H1 (cell line): ENCODE measurements around the gene HDLBP.

ENCODE experiments used
- BCL11A ChIP-seq, 2 experiments: IDR thresholded peaks; one replicate each; pipeline ENCODE4 v1.6.1; 2011; ENCODE audit warnings: low read depth in 2 of 2, low read length in 2 of 2, mild to moderate bottlenecking in 2 of 2
- EZH2 ChIP-seq: fragments of 200-600 bp; sonication (generic); IDR thresholded peaks from 2 replicates; pipeline ENCODE4 v1.7.1; 2012; ENCODE audit warnings: low read depth, mild to moderate bottlenecking, moderate library complexity, low read length, inconsistent platforms; ENCODE audit not compliant: severe bottlenecking
- GABPA ChIP-seq: IDR thresholded peaks from 2 replicates; pipeline ENCODE4 v1.6.1; 2011; ENCODE audit warnings: mild to moderate bottlenecking, low read length, moderate library complexity, borderline replicate concordance; ENCODE audit not compliant: insufficient read depth
- GTF2F1 ChIP-seq: IDR thresholded peaks from 2 replicates; pipeline ENCODE4 v1.6.1; 2012; ENCODE audit warnings: low read depth, low read length, improper control_type of control experiment, borderline replicate concordance
- SP2 ChIP-seq: IDR thresholded peaks from 2 replicates; pipeline ENCODE4 v1.6.1; 2012; ENCODE audit warnings: mild to moderate bottlenecking, low read length, inconsistent platforms
- TAF1 ChIP-seq: IDR thresholded peaks from 2 replicates; pipeline ENCODE4 v1.6.1; 2011; ENCODE audit warnings: mild to moderate bottlenecking, low read depth, low read length
- TF ChIP-seq, protein P1 (sequence below), 3 experiments: IDR thresholded peaks; 1 replicate in 2 of 3; 2 replicates in 1 of 3; pipeline versions ENCODE4 v1.5.1 to v1.6.1; 2011; ENCODE audit warnings: low read length in 3 of 3, mild to moderate bottlenecking in 3 of 3, inconsistent platforms in 2 of 3, low read depth in 1 of 3, moderate library complexity in 1 of 3; ENCODE audit not compliant: insufficient read depth in 1 of 3; ENCODE audit errors: control extremely low read depth in 1 of 3
- TF ChIP-seq, protein P2 (sequence below): fragments of 300-600 bp; sonication (generic); IDR thresholded peaks from 2 replicates; pipeline ENCODE4 v1.7.1; 2012; ENCODE audit warnings: low read length, moderate library complexity, mild to moderate bottlenecking, inconsistent platforms; ENCODE audit not compliant: insufficient replicate concordance

DNA sequence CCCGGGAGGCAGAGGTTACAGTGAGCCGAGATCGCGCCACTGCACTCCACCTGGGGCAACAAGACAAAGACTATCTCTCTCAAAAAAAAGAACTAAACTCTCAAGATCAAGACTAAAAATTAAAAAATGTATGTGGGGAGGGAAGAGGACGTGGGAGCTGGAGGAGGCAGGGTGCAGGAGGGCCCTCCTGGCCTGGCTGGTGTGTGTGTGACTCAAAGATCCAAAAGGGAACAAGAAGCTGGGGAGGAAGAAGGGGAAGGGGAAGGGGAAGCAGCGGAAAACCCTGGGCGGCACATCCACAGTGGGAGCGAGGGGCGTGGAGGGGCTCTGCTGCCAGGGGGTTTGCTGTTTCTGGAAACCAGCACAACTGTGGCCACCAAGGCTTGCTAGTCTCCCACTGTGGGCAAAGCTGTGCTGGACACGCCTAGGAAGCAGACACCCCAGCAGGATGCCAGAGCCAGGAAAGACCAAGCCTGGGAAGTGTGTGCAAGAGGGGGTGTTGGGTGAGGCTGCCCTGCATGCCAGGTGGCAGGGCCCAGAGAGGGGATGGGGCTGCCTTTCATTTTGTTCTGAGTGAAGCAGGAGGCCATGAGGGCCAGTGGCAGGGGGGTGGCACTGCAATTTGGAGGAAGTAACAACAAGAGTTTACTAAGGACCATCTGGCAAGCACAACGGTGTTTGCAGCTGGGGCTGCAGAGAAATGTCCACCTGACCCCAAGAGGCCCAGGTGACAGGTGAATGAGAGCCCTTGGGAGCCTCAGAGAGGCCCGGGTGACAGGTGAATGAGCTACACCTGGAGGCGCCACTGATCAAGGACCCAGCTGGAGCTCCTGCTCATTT lies 82.5 kb downstream of the HDLBP start:
- TF ChIP-seq, protein P1, sequence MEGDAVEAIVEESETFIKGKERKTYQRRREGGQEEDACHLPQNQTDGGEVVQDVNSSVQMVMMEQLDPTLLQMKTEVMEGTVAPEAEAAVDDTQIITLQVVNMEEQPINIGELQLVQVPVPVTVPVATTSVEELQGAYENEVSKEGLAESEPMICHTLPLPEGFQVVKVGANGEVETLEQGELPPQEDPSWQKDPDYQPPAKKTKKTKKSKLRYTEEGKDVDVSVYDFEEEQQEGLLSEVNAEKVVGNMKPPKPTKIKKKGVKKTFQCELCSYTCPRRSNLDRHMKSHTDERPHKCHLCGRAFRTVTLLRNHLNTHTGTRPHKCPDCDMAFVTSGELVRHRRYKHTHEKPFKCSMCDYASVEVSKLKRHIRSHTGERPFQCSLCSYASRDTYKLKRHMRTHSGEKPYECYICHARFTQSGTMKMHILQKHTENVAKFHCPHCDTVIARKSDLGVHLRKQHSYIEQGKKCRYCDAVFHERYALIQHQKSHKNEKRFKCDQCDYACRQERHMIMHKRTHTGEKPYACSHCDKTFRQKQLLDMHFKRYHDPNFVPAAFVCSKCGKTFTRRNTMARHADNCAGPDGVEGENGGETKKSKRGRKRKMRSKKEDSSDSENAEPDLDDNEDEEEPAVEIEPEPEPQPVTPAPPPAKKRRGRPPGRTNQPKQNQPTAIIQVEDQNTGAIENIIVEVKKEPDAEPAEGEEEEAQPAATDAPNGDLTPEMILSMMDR (IDR thresholded peaks at IDR 0.05; ENCODE audit: control extremely low read depth in 1 of 3, insufficient read depth in 1 of 3, low read depth in 1 of 3, low read length in 3 of 3) = no peak
- TF ChIP-seq EZH2 = no peak
- TF ChIP-seq GTF2F1 = no peak
- no peak for TF ChIP-seq BCL11A (IDR thresholded peaks at IDR 0.05; ENCODE audit: low read depth in 2 of 2, low read length in 2 of 2)
- no peak for TF ChIP-seq TAF1
- no peak for TF ChIP-seq SP2
- TF ChIP-seq, protein P2, sequence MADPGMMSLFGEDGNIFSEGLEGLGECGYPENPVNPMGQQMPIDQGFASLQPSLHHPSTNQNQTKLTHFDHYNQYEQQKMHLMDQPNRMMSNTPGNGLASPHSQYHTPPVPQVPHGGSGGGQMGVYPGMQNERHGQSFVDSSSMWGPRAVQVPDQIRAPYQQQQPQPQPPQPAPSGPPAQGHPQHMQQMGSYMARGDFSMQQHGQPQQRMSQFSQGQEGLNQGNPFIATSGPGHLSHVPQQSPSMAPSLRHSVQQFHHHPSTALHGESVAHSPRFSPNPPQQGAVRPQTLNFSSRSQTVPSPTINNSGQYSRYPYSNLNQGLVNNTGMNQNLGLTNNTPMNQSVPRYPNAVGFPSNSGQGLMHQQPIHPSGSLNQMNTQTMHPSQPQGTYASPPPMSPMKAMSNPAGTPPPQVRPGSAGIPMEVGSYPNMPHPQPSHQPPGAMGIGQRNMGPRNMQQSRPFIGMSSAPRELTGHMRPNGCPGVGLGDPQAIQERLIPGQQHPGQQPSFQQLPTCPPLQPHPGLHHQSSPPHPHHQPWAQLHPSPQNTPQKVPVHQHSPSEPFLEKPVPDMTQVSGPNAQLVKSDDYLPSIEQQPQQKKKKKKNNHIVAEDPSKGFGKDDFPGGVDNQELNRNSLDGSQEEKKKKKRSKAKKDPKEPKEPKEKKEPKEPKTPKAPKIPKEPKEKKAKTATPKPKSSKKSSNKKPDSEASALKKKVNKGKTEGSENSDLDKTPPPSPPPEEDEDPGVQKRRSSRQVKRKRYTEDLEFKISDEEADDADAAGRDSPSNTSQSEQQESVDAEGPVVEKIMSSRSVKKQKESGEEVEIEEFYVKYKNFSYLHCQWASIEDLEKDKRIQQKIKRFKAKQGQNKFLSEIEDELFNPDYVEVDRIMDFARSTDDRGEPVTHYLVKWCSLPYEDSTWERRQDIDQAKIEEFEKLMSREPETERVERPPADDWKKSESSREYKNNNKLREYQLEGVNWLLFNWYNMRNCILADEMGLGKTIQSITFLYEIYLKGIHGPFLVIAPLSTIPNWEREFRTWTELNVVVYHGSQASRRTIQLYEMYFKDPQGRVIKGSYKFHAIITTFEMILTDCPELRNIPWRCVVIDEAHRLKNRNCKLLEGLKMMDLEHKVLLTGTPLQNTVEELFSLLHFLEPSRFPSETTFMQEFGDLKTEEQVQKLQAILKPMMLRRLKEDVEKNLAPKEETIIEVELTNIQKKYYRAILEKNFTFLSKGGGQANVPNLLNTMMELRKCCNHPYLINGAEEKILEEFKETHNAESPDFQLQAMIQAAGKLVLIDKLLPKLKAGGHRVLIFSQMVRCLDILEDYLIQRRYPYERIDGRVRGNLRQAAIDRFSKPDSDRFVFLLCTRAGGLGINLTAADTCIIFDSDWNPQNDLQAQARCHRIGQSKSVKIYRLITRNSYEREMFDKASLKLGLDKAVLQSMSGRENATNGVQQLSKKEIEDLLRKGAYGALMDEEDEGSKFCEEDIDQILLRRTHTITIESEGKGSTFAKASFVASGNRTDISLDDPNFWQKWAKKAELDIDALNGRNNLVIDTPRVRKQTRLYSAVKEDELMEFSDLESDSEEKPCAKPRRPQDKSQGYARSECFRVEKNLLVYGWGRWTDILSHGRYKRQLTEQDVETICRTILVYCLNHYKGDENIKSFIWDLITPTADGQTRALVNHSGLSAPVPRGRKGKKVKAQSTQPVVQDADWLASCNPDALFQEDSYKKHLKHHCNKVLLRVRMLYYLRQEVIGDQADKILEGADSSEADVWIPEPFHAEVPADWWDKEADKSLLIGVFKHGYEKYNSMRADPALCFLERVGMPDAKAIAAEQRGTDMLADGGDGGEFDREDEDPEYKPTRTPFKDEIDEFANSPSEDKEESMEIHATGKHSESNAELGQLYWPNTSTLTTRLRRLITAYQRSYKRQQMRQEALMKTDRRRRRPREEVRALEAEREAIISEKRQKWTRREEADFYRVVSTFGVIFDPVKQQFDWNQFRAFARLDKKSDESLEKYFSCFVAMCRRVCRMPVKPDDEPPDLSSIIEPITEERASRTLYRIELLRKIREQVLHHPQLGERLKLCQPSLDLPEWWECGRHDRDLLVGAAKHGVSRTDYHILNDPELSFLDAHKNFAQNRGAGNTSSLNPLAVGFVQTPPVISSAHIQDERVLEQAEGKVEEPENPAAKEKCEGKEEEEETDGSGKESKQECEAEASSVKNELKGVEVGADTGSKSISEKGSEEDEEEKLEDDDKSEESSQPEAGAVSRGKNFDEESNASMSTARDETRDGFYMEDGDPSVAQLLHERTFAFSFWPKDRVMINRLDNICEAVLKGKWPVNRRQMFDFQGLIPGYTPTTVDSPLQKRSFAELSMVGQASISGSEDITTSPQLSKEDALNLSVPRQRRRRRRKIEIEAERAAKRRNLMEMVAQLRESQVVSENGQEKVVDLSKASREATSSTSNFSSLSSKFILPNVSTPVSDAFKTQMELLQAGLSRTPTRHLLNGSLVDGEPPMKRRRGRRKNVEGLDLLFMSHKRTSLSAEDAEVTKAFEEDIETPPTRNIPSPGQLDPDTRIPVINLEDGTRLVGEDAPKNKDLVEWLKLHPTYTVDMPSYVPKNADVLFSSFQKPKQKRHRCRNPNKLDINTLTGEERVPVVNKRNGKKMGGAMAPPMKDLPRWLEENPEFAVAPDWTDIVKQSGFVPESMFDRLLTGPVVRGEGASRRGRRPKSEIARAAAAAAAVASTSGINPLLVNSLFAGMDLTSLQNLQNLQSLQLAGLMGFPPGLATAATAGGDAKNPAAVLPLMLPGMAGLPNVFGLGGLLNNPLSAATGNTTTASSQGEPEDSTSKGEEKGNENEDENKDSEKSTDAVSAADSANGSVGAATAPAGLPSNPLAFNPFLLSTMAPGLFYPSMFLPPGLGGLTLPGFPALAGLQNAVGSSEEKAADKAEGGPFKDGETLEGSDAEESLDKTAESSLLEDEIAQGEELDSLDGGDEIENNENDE = no peak
- no peak for TF ChIP-seq GABPA
